Activated T-cell treated with anti-CD3 and anti-CD28 coated beads, Interleukin-2, amount 50 U/mL, for 1 hour (primary cell): Measurements from ENCODE around the gene MCTP2.

Source experiments
- DNase-seq: peaks from one replicate; pipeline ENCODE4 v3.0.0-alpha.2; 2020

The MCTP2 gene

DNA sequence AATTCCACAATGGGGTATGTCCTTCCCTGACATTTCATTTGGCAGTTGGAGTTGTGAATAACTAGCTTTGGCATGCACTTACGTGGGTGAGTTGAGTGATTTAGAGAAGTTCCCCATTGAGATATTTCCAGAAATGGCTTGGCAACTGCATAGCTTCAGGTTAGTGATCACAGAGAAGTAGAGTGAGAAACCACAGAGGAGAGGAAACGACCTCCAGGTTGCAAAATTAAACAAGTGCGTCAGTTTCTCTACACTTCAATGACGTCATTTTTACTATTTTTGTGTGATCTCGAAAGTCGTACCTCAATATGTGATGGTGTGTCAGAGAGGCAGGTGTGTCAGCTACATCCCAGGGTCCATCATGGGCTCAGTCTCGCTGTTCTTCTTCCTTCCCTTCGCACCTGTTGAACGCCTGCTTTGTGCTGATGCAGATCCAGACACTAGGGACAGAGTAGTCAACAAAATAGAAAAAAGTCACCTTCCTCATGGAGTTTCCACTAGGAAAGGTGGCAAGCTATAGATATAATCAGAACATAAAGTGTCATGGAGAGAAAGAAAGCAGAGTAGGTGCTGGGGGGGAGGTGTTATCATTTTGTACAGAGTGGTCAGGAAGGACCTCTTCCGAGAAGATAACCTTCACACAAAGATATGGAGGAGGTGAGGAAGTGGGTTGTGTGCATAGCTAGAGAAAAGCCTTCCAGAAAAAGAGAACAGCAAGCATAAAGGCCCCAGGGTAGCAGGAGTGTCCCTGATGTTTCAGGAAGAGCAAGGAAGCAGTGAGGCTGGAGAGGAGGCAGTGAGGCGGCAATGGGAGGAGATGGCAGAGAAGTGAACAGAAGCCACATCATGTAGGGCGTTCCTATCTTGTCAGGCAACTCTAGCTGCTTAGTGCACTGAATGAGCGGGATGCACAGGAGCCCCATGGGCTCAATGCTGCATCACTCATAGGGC lies 75.6 kb downstream of the MCTP2 start:
- no peak for DNase-seq

GRCh38 chr15:94312946-94313345 lies 81.6 kb downstream of the MCTP2 start:
- no peak for DNase-seq

DNA sequence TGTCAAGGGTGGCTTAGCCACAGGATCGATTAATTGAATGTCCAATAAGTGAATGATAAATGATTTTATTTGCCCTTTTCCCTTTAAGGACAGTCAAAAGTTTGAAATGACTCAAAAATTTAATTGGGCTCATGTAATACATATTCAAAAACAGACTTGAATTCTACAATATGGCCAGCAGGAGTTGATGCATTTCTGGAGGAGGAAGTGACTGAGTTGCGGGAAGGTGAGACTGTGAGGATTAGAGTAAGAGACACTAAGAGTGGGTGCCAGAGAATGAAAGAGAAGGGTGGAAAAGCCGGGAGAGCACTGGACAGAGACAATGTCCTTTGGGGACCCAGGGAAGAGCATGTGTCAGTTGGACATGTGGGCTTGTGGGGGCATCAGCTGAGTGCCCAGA lies 83.3 kb downstream of the MCTP2 start:
- no peak for DNase-seq

DNA sequence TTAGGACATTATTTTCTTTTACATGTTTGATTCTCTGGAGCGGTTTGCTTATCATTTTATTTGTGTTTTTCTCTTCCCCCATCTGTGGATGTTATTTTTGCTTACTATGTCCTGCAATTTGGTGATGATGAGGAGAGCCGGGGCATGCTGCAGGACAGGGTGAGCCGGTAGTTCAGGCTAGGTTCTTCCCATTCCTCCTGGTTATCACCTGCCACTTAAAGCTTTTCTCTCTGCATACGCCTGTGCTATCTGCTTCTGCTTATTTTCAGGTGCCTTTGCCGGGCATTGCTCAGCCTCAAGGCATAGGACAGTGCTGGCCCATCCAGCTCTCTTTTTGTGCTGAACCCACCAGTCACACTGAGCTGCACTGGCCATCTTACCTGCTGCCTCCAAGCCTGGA lies 85.8 kb downstream of the MCTP2 start:
- DNase-seq, result no peak

DNA sequence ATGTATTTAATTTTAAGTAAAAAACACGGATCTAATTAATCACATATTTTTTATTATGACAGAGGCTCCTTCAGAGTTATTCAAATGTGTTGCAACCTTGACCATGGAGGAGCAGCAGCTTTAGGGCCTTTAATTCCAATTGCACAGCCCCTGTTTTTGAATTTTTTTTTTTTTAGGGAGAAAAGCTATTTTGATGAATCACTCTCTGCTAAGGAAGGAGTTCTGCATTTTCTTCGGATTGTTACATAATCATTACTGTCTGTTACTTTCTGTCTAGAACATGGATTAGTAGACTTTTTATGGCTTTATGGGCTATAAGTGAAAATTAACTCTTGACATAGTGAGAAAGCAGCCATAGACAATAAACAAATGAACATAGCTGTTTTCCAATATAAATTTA lies 90.8 kb downstream of the MCTP2 start:
- no peak for DNase-seq

DNA sequence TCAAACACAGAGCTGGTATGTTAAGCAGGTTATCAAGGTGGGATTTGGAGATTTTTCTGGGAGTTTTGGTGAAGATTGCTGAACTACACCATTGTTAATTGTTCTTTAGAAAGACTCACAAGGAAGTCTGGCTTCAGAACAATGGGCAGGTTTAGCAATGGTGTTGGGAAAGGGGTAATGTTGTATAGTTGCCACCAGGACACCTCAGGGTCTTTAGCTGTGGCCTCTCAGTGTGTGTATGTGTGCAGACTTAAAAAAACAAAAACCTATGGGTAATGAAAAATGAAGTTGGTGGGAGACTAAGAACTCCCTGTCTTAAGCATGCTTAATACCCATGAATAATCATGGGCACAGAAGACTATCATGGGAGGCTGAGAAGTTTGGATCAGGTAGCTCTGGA lies 91.7 kb downstream of the MCTP2 start:
- DNase-seq, result no peak

GRCh38 chr15:94324117-94324826 lies 92.9 kb downstream of the MCTP2 start:
- DNase-seq, result peak; percentile 50

- DNase-seq, result peak; percentile 23
These were observed 93.7 kb downstream of the MCTP2 start for GRCh38 chr15:94324835-94325767.

DNA sequence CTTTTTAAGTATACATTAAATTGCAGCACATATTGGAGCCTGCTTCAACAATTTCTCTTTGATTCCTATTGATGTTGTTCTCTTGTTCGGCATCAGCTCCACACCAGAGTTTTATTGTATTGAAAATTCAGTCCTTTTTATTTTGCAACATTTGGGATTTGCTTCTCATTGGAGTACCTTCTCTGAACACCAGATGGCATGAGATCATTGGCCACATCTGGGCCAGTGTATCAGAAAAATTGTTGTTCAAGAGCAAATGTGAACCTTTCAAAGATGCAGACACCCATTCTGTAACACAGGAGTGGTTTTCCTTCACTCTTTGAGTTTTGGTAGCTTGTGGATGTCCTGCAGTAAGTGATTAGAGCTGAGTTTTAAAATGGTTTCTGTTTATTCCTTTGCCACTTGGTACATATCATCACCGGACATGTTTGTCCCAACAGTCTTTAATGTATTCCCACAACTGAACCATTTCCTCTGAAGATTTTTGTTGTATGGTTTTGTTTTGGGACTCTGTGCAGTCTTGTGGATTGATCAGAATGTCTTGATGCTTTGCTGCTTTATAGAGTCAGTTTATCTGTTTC lies 96.1 kb downstream of the MCTP2 start:
- DNase-seq, result no peak

DNA sequence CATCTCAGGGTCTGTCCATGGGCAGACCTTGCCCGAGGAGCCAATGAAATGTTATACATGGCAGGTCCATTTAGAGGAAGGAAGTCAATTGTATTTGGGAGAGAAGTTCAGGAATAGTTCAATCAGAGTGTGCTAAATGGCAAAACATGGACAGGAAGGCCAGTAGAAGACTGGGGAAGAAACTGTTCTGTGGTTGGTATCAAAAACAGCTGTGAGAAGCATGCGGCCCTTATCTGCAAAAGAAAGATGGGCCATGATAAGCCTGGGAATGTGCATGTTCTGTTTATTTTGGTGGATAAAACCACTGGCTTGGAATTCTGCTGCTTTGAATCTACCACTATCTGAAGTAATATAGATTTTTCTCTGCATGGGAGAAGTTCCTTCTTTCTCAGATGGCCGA lies 100.4 kb downstream of the MCTP2 start:
- DNase-seq, result no peak

DNA sequence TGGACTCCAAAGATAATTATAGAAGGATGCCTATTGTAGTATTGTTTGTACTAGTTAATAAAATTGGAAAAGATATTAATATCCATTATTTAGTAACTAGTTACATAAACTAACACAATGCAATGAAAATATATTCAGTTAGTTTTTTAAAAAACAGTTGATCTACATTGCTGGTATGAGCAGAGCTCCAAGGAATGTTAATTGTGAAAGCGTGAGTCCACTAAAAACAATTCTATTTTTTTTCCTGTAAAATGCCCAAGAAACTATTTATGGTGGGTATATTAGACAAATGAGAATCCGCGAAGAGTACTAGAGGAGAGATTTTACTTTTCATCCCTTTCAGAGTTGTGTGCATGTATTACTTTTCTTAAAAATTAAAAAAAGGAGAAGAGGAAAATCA lies 104.3 kb downstream of the MCTP2 start:
- no peak for DNase-seq

DNA sequence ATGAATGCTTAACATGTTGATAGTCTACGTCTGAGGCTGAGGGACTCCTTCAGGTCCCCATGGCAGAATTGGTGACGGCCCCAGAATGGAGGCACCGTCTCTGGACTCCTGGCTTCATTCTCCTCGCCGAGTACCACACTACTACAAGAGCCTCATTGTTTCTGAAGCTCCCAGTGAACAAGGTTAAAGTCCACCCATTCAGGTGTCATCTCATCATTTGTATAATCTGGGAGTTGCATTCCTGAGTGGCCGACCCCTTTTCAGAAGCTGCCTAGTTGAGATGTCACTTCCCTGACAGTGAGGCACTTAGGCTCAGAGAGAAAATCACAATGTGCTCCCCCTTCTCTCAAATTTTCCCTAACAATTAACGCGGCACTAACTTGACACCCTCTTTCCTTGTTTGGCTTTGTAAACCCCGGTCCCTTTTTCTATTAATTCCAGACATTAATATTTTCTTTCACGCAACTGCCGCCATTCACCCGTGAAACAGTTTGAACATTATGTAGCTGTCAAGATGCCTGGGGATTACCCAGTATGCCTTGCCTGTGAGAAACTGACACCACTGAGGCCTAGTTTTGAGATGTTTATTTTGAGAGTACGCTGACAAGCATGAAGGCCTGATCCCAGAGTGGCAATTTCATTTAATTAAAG lies 105.6 kb downstream of the MCTP2 start:
- DNase-seq, result no peak

- DNase-seq, result no peak
These were observed 107.0 kb downstream of the MCTP2 start for GRCh38 chr15:94338243-94338846.

DNA sequence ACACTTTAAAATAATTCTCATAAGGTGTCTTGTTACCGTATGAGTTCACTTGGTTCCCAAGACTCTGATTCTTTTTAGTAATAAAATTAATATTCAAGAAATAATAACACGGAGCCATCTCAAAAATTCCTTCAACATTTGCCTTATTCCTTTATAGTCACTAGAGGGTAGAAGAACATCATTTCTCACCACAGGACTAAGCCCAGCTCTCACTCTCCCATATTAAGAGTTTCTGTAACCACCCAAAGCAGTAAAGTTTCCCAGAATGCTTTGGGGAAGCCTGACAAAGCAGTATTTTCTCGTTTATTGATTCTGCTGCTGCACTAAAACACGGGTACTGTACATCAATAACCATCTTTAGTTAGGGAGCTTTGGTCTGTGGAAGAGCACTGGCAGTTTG lies 114.9 kb downstream of the MCTP2 start:
- DNase-seq, result no peak

- no peak for DNase-seq
These were observed 116.7 kb downstream of the MCTP2 start for GRCh38 chr15:94348084-94348483.

DNA sequence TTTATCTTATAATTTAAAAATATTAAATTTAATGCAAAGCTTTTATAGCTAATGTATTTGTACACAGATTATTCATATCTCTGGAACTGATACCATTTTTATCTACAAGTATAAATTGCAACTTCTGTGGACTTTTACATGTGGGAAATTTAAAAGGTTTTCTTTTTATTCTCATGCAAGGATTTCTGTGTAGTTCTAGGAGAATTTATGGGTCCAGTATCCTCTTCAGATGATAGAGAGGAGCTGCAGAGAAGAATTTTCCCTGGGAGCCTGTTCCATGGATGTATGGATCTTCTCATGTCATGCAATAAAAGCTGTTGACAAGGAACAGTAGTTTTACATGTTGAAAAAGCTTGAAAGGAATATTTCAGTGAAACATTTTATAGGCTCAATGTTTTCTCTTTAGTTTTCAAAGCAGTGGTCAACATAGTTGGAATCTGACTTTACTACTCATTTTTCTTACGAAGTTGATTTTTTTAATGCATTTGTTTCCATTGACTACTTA lies 119.7 kb downstream of the MCTP2 start:
- no peak for DNase-seq

DNA sequence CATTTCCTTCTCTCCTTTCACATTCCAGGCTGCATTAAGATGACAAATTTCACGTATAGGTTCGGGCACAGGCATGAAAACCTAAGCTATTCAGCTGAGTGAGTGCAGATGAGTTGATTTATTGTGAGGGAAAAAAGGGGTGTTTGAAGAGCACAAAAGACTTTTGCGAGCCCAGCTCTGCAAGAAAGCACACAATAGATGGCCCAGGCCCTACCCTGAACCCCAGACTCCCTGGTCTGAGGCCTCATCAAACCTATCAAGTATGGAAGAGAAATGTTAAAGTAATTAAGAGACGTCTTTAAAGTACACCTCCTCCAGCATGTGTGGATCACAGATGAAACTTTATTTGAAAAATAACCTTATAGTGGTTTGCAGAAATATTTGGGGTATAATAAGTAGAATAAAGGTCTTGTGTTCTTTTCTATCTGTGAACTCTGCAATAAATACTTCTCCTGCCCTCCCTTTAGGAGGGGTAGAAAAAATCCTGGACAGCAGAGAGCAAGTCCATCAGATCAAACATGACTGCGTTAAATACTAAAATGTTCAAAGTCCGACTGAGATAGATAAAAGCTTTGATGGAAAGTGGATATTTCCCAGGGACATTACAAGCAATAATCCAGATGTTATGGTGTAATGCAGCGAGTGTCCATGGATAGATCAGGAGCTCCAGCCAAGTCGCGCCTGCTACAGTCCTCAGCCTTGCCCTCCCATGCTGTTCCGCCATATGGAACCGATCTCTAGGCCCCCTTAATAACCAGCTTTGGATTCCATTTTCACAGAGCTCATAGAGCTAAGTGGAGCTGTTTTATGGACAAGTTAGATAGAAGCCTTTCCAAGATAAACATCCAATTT lies 121.5 kb downstream of the MCTP2 start:
- DNase-seq, result no peak

GRCh38 chr15:94353488-94353820 lies 122.1 kb downstream of the MCTP2 start:
- no peak for DNase-seq

- DNase-seq, result no peak
These were observed 123.3 kb downstream of the MCTP2 start for GRCh38 chr15:94354655-94355054.

DNA sequence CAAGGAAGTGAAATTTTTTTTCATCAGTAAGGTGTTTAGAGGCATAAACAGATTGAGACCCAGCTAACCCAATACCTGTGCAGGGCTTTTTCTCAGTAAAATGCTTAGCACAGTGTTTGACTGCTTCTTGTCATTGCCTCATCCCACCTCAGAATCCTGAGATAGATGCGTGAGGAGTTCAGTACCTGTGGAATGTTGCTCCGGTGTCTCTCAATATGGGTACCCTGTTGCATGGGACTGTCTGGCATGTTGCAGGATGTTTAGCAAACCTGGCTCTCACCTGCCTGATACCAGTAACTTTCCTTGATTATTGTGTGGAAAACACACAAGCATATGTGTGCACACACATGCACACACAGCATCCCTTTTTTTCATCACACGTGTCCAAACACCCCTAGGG lies 128.4 kb downstream of the MCTP2 start:
- no peak for DNase-seq

- no peak for DNase-seq
These were observed 128.9 kb downstream of the MCTP2 start for GRCh38 chr15:94360251-94360685.
